ENCODE data around the gene DCANP1. TPM values are rescaled to one million over a fixed set of nuclear protein-coding genes. Genes with fewer than 3 reads are reported as not detected.

The DCANP1 gene
- total and polyA plus RNA-seq, 10 donors = 0.23 to 2.4 (median 0.71) TPM

GRCh38 chr5:135456238-135457099 lies 9.3 kb upstream of the DCANP1 start:
- Histone ChIP-seq H3K36me3 (no peaks in the 10 kb centered on the region), H3K4me3 (no peak overlapping the region), H3K4me1 (peaks cover 0 to 40% (median 6%) of the 10 kb centered on the region in 6 donors), H3K9me3 (no peaks in the 10 kb centered on the region), H3K27ac (peak overlapping the region in 4 of 8 donors; percentile 11 to 65 (median 54)), H3K27me3 (replicated peaks in 1 of 7) (peaks cover 0 to 44% (median 0%) of the 10 kb centered on the region in 7 donors)
- WGBS, 5 donors = 56 to 78% (median 65%) methylated on average over 8 to 12 of the region's 12 CpGs
- TF ChIP-seq POLR2A (IDR thresholded peaks at IDR 0.05) (no peak), POLR2AphosphoS5 (IDR thresholded peaks at IDR 0.05) (peak in 2 of 3 donors; percentile 28 to 63), CTCF (IDR thresholded peaks at IDR 0.05 in 8 of 11, conservative IDR thresholded peaks at IDR 0.05 in 3 of 11) (no peak)
- peak; percentile 76 for DNase-seq
- intact Hi-C loops (cut with DNase I; ENCODE audit: low total_unique reads) = no loop called here

GRCh38 chr5:135455876-135456237 lies 8.7 kb upstream of the DCANP1 start:
- peaks cover 0 to 44% (median 0%) of the 10 kb centered on the region in 7 donors for H3K27me3 ChIP-seq (replicated peaks in 1 of 7)
- H3K4me3 ChIP-seq = no peak overlapping the region
- peak; percentile 49 for DNase-seq
- intact Hi-C loops (cut with DNase I; ENCODE audit: low total_unique reads) = no loop called here
- H3K9me3 ChIP-seq = no peaks in the 10 kb centered on the region
- peak overlapping the region in 4 of 8 donors; percentile 11 to 65 (median 48) for H3K27ac ChIP-seq
- WGBS, 5 donors = 83 to 98% (median 92%) methylated on average over 3 to 4 of the region's 4 CpGs
- TF ChIP-seq CTCF (IDR thresholded peaks at IDR 0.05 in 8 of 11, conservative IDR thresholded peaks at IDR 0.05 in 3 of 11) = no peak
- TF ChIP-seq POLR2A (IDR thresholded peaks at IDR 0.05) = no peak
- TF ChIP-seq POLR2AphosphoS5 (IDR thresholded peaks at IDR 0.05) = no peak
- H3K36me3 ChIP-seq = no peaks in the 10 kb centered on the region
- peaks cover 0 to 40% (median 6%) of the 10 kb centered on the region in 6 donors for H3K4me1 ChIP-seq

GRCh38 chr5:135454946-135455345 lies 7.8 kb upstream of the DCANP1 start:
- Histone ChIP-seq H3K27ac (no peak overlapping the region), H3K9me3 (no peaks in the 10 kb centered on the region), H3K4me1 (peaks cover 0 to 40% (median 6%) of the 10 kb centered on the region in 6 donors), H3K27me3 (replicated peaks in 1 of 7) (peaks cover 0 to 35% (median 0%) of the 10 kb centered on the region in 7 donors), H3K36me3 (no peaks in the 10 kb centered on the region), H3K4me3 (no peak overlapping the region)
- DNase-seq = peak; percentile 63
- intact Hi-C loops (cut with DNase I; ENCODE audit: low total_unique reads) = no loop called here
- WGBS, 5 donors = 68 to 96% (median 94%) methylated on average over 2 to 3 of the region's 3 CpGs
- TF ChIP-seq CTCF (IDR thresholded peaks at IDR 0.05 in 8 of 11, conservative IDR thresholded peaks at IDR 0.05 in 3 of 11) (no peak), POLR2AphosphoS5 (IDR thresholded peaks at IDR 0.05) (no peak), POLR2A (IDR thresholded peaks at IDR 0.05) (no peak)

GRCh38 chr5:135453613-135454012 lies 6.5 kb upstream of the DCANP1 start:
- H3K4me3 ChIP-seq = no peak overlapping the region
- TF ChIP-seq POLR2AphosphoS5 (IDR thresholded peaks at IDR 0.05) = no peak
- TF ChIP-seq CTCF (IDR thresholded peaks at IDR 0.05 in 8 of 11, conservative IDR thresholded peaks at IDR 0.05 in 3 of 11) = no peak
- TF ChIP-seq POLR2A (IDR thresholded peaks at IDR 0.05) = no peak
- no peaks in the 10 kb centered on the region for H3K9me3 ChIP-seq
- H3K4me1 ChIP-seq = peaks cover 0 to 28% (median 6%) of the 10 kb centered on the region in 6 donors
- H3K36me3 ChIP-seq = no peaks in the 10 kb centered on the region
- no peak for DNase-seq
- WGBS, 5 donors = 69 to 94% (median 82%) methylated on average over 4 of the region's 4 CpGs
- intact Hi-C loops (cut with DNase I; ENCODE audit: low total_unique reads) = no loop called here
- no peak overlapping the region for H3K27ac ChIP-seq
- peaks cover 0 to 23% (median 0%) of the 10 kb centered on the region in 7 donors for H3K27me3 ChIP-seq (replicated peaks in 1 of 7)
